GM12878 (cell line): ENCODE data around the gene SLU7. TPM values are rescaled to one million over a fixed set of nuclear protein-coding genes. Genes with fewer than 3 reads are reported as not detected.

Source experiments
- ATAC-seq: fragments of 200-7000 bp; cut with Tn5 transposase; 3 replicates; pipeline ENCODE4 v1.9.1; 2020; ENCODE audit warnings: mild to moderate bottlenecking, moderate library complexity
- BruUV-seq: library from RNA; stranded (reverse); fragments of 400-500 nt; replicated peaks from 2 replicates; lab custom pipeline; 2021; lab: Mats Ljungman, UMichigan
- CTCF ChIA-PET: fragments of 300-600 bp; sonication (Branson Sonifier 250); formaldehyde crosslinking; extraction: SDS; loops from one replicate; lab custom pipeline; 2021; ENCODE audit warnings: inconsistent platforms; lab: Yijun Ruan, JAX
- POLR2A ChIA-PET: fragments of 350-600 bp; formaldehyde crosslinking; extraction: SDS; loops from one replicate; lab custom pipeline; 2021; ENCODE audit warnings: inconsistent platforms; lab: Charles Lee
- RAD21 ChIA-PET: fragments of 300-600 bp; sonication (Branson Sonifier 250); formaldehyde crosslinking; loops from one replicate; lab custom pipeline; 2023; ENCODE audit warnings: antibody characterized with exemption; ENCODE audit not compliant: unreplicated experiment; lab: Charles Lee
- SMC1A ChIA-PET: fragments of 300-600 bp; sonication (Branson Sonifier 250); formaldehyde crosslinking; loops from one replicate; lab custom pipeline; 2023; ENCODE audit not compliant: unreplicated experiment, uncharacterized antibody; lab: Charles Lee
- DNase-seq: peaks from one replicate; pipeline ENCODE4 v3.0.0-alpha.2; 2011; ENCODE audit warnings: low read depth, low spot score
- FAIRE-seq: peaks from 3 replicates; lab custom pipeline; 2011; peaks lifted over from hg19 to GRCh38; lab: Jason Lieb, UNC
- H2AFZ ChIP-seq: 2 replicates; pipeline ENCODE4 v1.6.0; 2011; ENCODE audit warnings: low read depth, low read length, control low read depth; ENCODE audit not compliant: control insufficient read depth
- H3K27ac ChIP-seq: 2 replicates; pipeline ENCODE4 v1.5.1; 2011; ENCODE audit warnings: control low read depth; ENCODE audit not compliant: control insufficient read depth, insufficient read depth
- H3K27me3 ChIP-seq, 2 experiments: replicated peaks in 1 of 2; 2 replicates each; pipeline versions ENCODE4 v1.6.0 to v1.6.1; 2011; ENCODE audit warnings: low read length in 1 of 2; ENCODE audit not compliant: control insufficient read depth in 2 of 2, insufficient read depth in 2 of 2
- H3K36me3 ChIP-seq, 2 experiments: 2 replicates each; pipeline ENCODE4 v1.5.1; 2011; ENCODE audit warnings: low read length in 1 of 2; ENCODE audit not compliant: control insufficient read depth in 2 of 2, insufficient read depth in 2 of 2
- H3K4me1 ChIP-seq: 2 replicates; pipeline ENCODE4 v1.6.1; 2011; ENCODE audit warnings: mild to moderate bottlenecking, low read length, moderate library complexity, mixed read lengths; ENCODE audit not compliant: control insufficient read depth, insufficient read depth
- H3K4me2 ChIP-seq: 2 replicates; pipeline ENCODE4 v1.6.0; 2011; ENCODE audit warnings: control low read depth; ENCODE audit not compliant: control insufficient read depth, insufficient read depth
- H3K4me3 ChIP-seq: fragments of 200-600 bp; sonication (generic); 2 replicates; pipeline ENCODE4 v1.5.1; 2016
- H3K79me2 ChIP-seq: 2 replicates; pipeline ENCODE4 v1.6.0; 2011; ENCODE audit warnings: low read length; ENCODE audit not compliant: control insufficient read depth, insufficient read depth
- H3K9ac ChIP-seq: 2 replicates; pipeline ENCODE4 v1.8.0; 2011; ENCODE audit warnings: low read length, control low read depth, mixed read lengths; ENCODE audit not compliant: control insufficient read depth, insufficient read depth
- H3K9me3 ChIP-seq: replicated peaks from 3 replicates; pipeline ENCODE4 v1.5.1; 2011; ENCODE audit warnings: mild to moderate bottlenecking, low read length; ENCODE audit not compliant: control insufficient read depth, insufficient read depth
- H4K20me1 ChIP-seq: 2 replicates; pipeline ENCODE4 v1.6.0; 2011; ENCODE audit not compliant: control insufficient read depth, insufficient read depth
- BACH1 ChIP-seq: fragments of 450-650 bp; IDR thresholded peaks from 2 replicates; pipeline ENCODE4 v1.6.1; 2017; ENCODE audit warnings: mild to moderate bottlenecking, borderline replicate concordance
- BRCA1 ChIP-seq: IDR thresholded peaks from 2 replicates; pipeline ENCODE4 v1.6.1; 2011; ENCODE audit warnings: low read depth, low read length, improper control_type of control experiment
- CHD2 ChIP-seq: IDR thresholded peaks from 2 replicates; pipeline ENCODE4 v1.6.1; 2011; ENCODE audit warnings: low read depth, low read length, improper control_type of control experiment, borderline replicate concordance
- CHD4 ChIP-seq: fragments of 200-600 bp; sonication (generic); IDR thresholded peaks from 2 replicates; pipeline ENCODE4 v1.6.1; 2016; ENCODE audit warnings: mild to moderate bottlenecking
- FOS ChIP-seq: IDR thresholded peaks from 3 replicates; pipeline ENCODE4 v1.6.1; 2011; ENCODE audit warnings: borderline replicate concordance; ENCODE audit not compliant: insufficient read length; ENCODE audit errors: extremely low read depth
- HDAC6 ChIP-seq: fragments of 200-600 bp; sonication (generic); IDR thresholded peaks from one replicate; pipeline ENCODE4 v1.8.0; 2017; ENCODE audit warnings: antibody characterized with exemption; ENCODE audit not compliant: unreplicated experiment
- NKRF ChIP-seq: fragments of 450-650 bp; conservative IDR thresholded peaks from 2 replicates; pipeline ENCODE4 v1.6.1; 2017; ENCODE audit warnings: mild to moderate bottlenecking, moderate library complexity
- PAX5 ChIP-seq: IDR thresholded peaks from 2 replicates; pipeline ENCODE4 v1.6.1; 2011; ENCODE audit warnings: low read depth, low read length, borderline replicate concordance
- POLR2AphosphoS2 ChIP-seq: IDR thresholded peaks from 2 replicates; pipeline ENCODE4 v1.6.1; 2011; ENCODE audit warnings: low read depth, mild to moderate bottlenecking, low read length, improper control_type of control experiment, moderate library complexity
- RBBP5 ChIP-seq: fragments of 200-600 bp; sonication (generic); conservative IDR thresholded peaks from 2 replicates; pipeline ENCODE4 v1.6.1; 2016
- REST ChIP-seq: IDR thresholded peaks from 2 replicates; pipeline ENCODE4 v1.6.1; 2012; ENCODE audit warnings: mild to moderate bottlenecking, low read depth, low read length
- SIN3A ChIP-seq: IDR thresholded peaks from 2 replicates; pipeline ENCODE4 v1.6.1; 2012; ENCODE audit warnings: low read depth, low read length, improper control_type of control experiment
- SMAD1 ChIP-seq: fragments of 450-650 bp; IDR thresholded peaks from 2 replicates; pipeline ENCODE4 v1.6.1; 2018; ENCODE audit warnings: mild to moderate bottlenecking, low read depth; ENCODE audit not compliant: partially characterized antibody
- SRF ChIP-seq, 2 experiments: IDR thresholded peaks; 2 replicates each; pipeline ENCODE4 v1.6.1; 2011; ENCODE audit warnings: low read depth in 2 of 2, low read length in 2 of 2, mild to moderate bottlenecking in 1 of 2, moderate library complexity in 1 of 2
- ZNF207 ChIP-seq: fragments of 450-650 bp; IDR thresholded peaks from 2 replicates; pipeline ENCODE4 v1.6.1; 2014; ENCODE audit warnings: antibody characterized with exemption, mild to moderate bottlenecking, borderline replicate concordance
- ZNF274 ChIP-seq: IDR thresholded peaks from one replicate; pipeline ENCODE4 v1.8.0; 2011; ENCODE audit not compliant: insufficient read length, insufficient read depth
- WGBS: methylation state at CpG from one replicate; pipeline ENCODE4 v1.1.6; 2016; ENCODE audit warnings: low lambda C conversion rate; ENCODE audit not compliant: insufficient replicate concordance, insufficient coverage; ENCODE audit errors: missing lambda C conversion rate; 5-methylcytosine and 5-hydroxymethylcytosine counted together
- in situ Hi-C: fragments of 300-500 bp; cut with MboI; formaldehyde crosslinking; loops from 9 replicates; pipeline ENCODE4 v1.14.3; 2018; ENCODE audit warnings: mixed read lengths
- intact Hi-C: fragments of 100-400 bp; cut with micrococcal nuclease; formaldehyde crosslinking; loops from one replicate; pipeline ENCODE4 v1.14.2; 2022; ENCODE audit not compliant: unreplicated experiment
- polyA plus RNA-seq, 11 experiments: library from polyadenylated mRNA; depleted of rRNA in 4 of 11; unstranded in 6 of 11; stranded (reverse) in 5 of 11; fragments of >200 nt; fragmentation: Nextera tagmentation in 4 of 11; fragmentation: Illumina TruSeq in 1 of 11; extraction: Ambion mirVana in 4 of 11; extraction: Trizol in 1 of 11; gene quantifications; 1 replicate in 1 of 11; 2 replicates in 10 of 11; pipeline versions ENCODE4 v1.2.1 to v1.2.3, GENCODE V29; 2011 to 2016; ENCODE audit warnings: inconsistent platforms in 2 of 11, missing spikeins in 2 of 11, low read depth in 1 of 11
- total RNA-seq, 4 experiments: library from RNA; depleted of rRNA in 3 of 4; stranded (reverse); fragments of >200 nt in 3 of 4; fragmentation: Illumina TruSeq in 1 of 4; extraction: Trizol in 1 of 4; gene quantifications; 2 replicates each; pipeline versions ENCODE4 v1.2.1 to v1.2.3, GENCODE V29; 2013 to 2021

SLU7 gene
- total and polyA plus RNA-seq, 10 of the 15 experiments (the other 5 are each of a cell fraction or from before 2014, with no cell fraction given) = 32.7 to 55.2 (median 46.6) TPM

- no peak for FAIRE-seq
- no TSS peak for BruUV-seq
- H3K27me3 ChIP-seq = peaks cover 0 to 3% of the 10 kb centered on the region in 2 experiments; a peak in 1 of 4 replicates
- no peaks in the 10 kb centered on the region for H3K4me1 ChIP-seq
- no peaks in the 10 kb centered on the region for H3K36me3 ChIP-seq
- ChIA-PET POLR2A (no interaction called here), CTCF (interaction anchor here (1.0 to 2.1 kb wide), 3 partner anchors 19 to 342 kb away, joined by 3 to 7 read pairs (median 4); no protein-coding TSS in a partner anchor), RAD21 (no interaction called here), SMC1A (interaction anchor here (1.0 kb wide), 1 partner anchor 14 kb away, joined by 3 read pairs; no protein-coding TSS in a partner anchor)
- WGBS = 29% methylated on average over 13 of the region's 13 CpGs
- intact Hi-C loops (no loop called here), in situ Hi-C loops (no loop called here)
- no peaks in the 10 kb centered on the region for H3K79me2 ChIP-seq
- H3K9me3 ChIP-seq = no peaks in the 10 kb centered on the region
- H3K4me3 ChIP-seq = no peak overlapping the region
- no peak overlapping the region for H2AFZ ChIP-seq
- no peak overlapping the region for H3K9ac ChIP-seq
- H3K4me2 ChIP-seq = no peak overlapping the region
- no peak for ATAC-seq
- no peak for DNase-seq
- no peak overlapping the region for H3K27ac ChIP-seq
- TF ChIP-seq BRCA1 (no peak), PAX5 (no peak), FOS (no peak), ZNF207 (no peak), ZNF274 (no peak), POLR2AphosphoS2 (no peak), SMAD1 (no peak), SIN3A (no peak), RBBP5 (no peak), BACH1 (no peak), HDAC6 (no peak), SRF (IDR thresholded peaks at IDR 0.05; ENCODE audit: low read depth in 2 of 2, low read length in 2 of 2) (no peak), REST (no peak), NKRF (no peak), CHD4 (no peak), CHD2 (no peak)
- no peaks in the 10 kb centered on the region for H4K20me1 ChIP-seq
These were observed 55.1 kb downstream of the SLU7 start for GRCh38 chr5:160363660-160364395.
